K562 (cell line): Measurements from ENCODE around the gene SERAC1. TPM values are rescaled to one million over a fixed set of nuclear protein-coding genes. Genes with fewer than 3 reads are reported as not detected.

Experiments used
- CAMTA2 ChIP-seq: fragments of 250-450 bp; sonication (Bioruptor Pico); conservative IDR thresholded peaks from 2 replicates; pipeline ENCODE4 v1.5.1; 2022
- CHD7 ChIP-seq: fragments of 200-600 bp; sonication (generic); IDR thresholded peaks from one replicate; pipeline ENCODE4 v1.6.1; 2012; ENCODE audit warnings: mild to moderate bottlenecking, low read depth, low read length, inconsistent platforms
- E2F4 ChIP-seq: sonication (generic); formaldehyde crosslinking; IDR thresholded peaks from 2 replicates; pipeline ENCODE4 v1.8.0; 2022; ENCODE audit warnings: mild to moderate bottlenecking, low read depth, missing genetic modification reagents
- GTF2B ChIP-seq: IDR thresholded peaks from 2 replicates; pipeline ENCODE4 v1.6.1; 2011; ENCODE audit not compliant: insufficient read length; ENCODE audit errors: extremely low read depth
- HLTF ChIP-seq: fragments of 450-650 bp; IDR thresholded peaks from 2 replicates; pipeline ENCODE4 v1.6.1; 2016
- SPI1 ChIP-seq: IDR thresholded peaks from 2 replicates; pipeline ENCODE4 v1.6.1; 2011; ENCODE audit warnings: low read depth, low read length, control low read depth, borderline replicate concordance
- SRSF1 ChIP-seq: fragments of 200-400 bp; formaldehyde crosslinking; IDR thresholded peaks from 2 replicates; pipeline ENCODE4 v1.6.1; 2017; ENCODE audit warnings: mild to moderate bottlenecking, low read depth, low read length, moderate library complexity
- TGIF2 ChIP-seq: sonication (generic); formaldehyde crosslinking; IDR thresholded peaks from 2 replicates; pipeline ENCODE4 v1.8.1; 2022; ENCODE audit warnings: mild to moderate bottlenecking, missing genetic modification reagents, moderate library complexity
- ZFP36 ChIP-seq: fragments of 150-350 bp; IDR thresholded peaks from 2 replicates; pipeline ENCODE4 v1.6.1; 2018; ENCODE audit warnings: low read length, low read depth; ENCODE audit not compliant: partially characterized antibody
- ZKSCAN3 ChIP-seq: fragments of 250-450 bp; sonication (Bioruptor Pico); IDR thresholded peaks from 2 replicates; pipeline ENCODE4 v1.4.0; 2020
- ZNF12 ChIP-seq: sonication (generic); formaldehyde crosslinking; IDR thresholded peaks from 2 replicates; pipeline ENCODE4 v1.4.0; 2020; ENCODE audit warnings: mild to moderate bottlenecking, missing genetic modification reagents
- ZNF253 ChIP-seq: fragments of 250-450 bp; sonication (Bioruptor Pico); conservative IDR thresholded peaks from 2 replicates; pipeline ENCODE4 v1.6.1; 2021; ENCODE audit warnings: mild to moderate bottlenecking
- ZNF280B ChIP-seq: fragments of 250-450 bp; sonication (Bioruptor Pico); IDR thresholded peaks from 2 replicates; pipeline ENCODE4 v1.5.1; 2021; ENCODE audit warnings: mild to moderate bottlenecking
- ZSCAN32 ChIP-seq: fragments of 450-650 bp; formaldehyde crosslinking; IDR thresholded peaks from 2 replicates; pipeline ENCODE4 v1.4.0; 2020; ENCODE audit warnings: mild to moderate bottlenecking, moderate library complexity
- polyA plus RNA-seq, 8 experiments: library from polyadenylated mRNA; depleted of rRNA in 4 of 8; stranded (reverse) in 5 of 8; unstranded in 3 of 8; fragments of >200 nt; fragmentation: Nextera tagmentation in 2 of 8; fragmentation: Illumina TruSeq in 1 of 8; extraction: Ambion mirVana in 2 of 8; extraction: Trizol in 1 of 8; gene quantifications; 2 replicates each; pipeline versions ENCODE4 v1.2.1 to v1.2.3, GENCODE V29; 2011 to 2014; ENCODE audit warnings: inconsistent platforms in 1 of 8, missing spikeins in 1 of 8
- total RNA-seq, 7 experiments: library from RNA; depleted of rRNA in 6 of 7; stranded (reverse); fragments of >200 nt in 6 of 7; fragmentation: Illumina TruSeq in 2 of 7; extraction: Trizol in 2 of 7; gene quantifications; 2 replicates each; pipeline versions ENCODE4 v1.2.1 to v1.2.3, GENCODE V29; 2011 to 2021; ENCODE audit warnings: low replicate concordance in 1 of 7

SERAC1 gene
- total and polyA plus RNA-seq, 9 of the 15 experiments (the other 6 are each of a cell fraction or from before 2014, with no cell fraction given): 1.8 to 6.2 (median 2.8) TPM

- no peak for TF ChIP-seq E2F4 (CRISPR knock-in tag)
- TF ChIP-seq ZSCAN32 (CRISPR knock-in tag): no peak
- TF ChIP-seq CHD7: no peak
- TF ChIP-seq SRSF1: no peak
- no peak for TF ChIP-seq CAMTA2 (CRISPR knock-in tag)
- TF ChIP-seq ZNF12 (CRISPR knock-in tag): no peak
- no peak for TF ChIP-seq ZKSCAN3 (CRISPR knock-in tag)
- no peak for TF ChIP-seq ZNF253 (CRISPR knock-in tag)
- no peak for TF ChIP-seq HLTF
- TF ChIP-seq ZFP36: no peak
- no peak for TF ChIP-seq TGIF2 (CRISPR knock-in tag)
- no peak for TF ChIP-seq SPI1
- TF ChIP-seq GTF2B: no peak
- no peak for TF ChIP-seq ZNF280B (CRISPR knock-in tag)
These were observed 46.0 kb upstream of the SERAC1 start (continued) for GRCh38 chr6:158213925-158214674.
